SK-N-MC (cell line): ENCODE data around the gene GP1BB.

Source experiments
- DNase-seq: peaks from one replicate; pipeline ENCODE4 v3.0.0-alpha.2; 2011; ENCODE audit warnings: low read depth, low spot score
- H3K27ac ChIP-seq: fragments of 200-600 bp; sonication (generic); 2 replicates; pipeline ENCODE4 v1.5.1; 2016; ENCODE audit warnings: mixed run types
- H3K36me3 ChIP-seq: fragments of 200-600 bp; sonication (generic); 2 replicates; pipeline ENCODE4 v1.6.1; 2017; ENCODE audit warnings: antibody characterized with exemption, low read length, mixed read lengths; ENCODE audit not compliant: insufficient read depth
- H3K4me3 ChIP-seq: fragments of 200-600 bp; sonication (generic); 2 replicates; pipeline ENCODE4 v1.5.1; 2016
- H3K9ac ChIP-seq: fragments of 200-600 bp; sonication (generic); 2 replicates; pipeline ENCODE4 v1.8.0; 2017; ENCODE audit warnings: mixed run types, mixed read lengths; ENCODE audit not compliant: insufficient read length
- H3K9me3 ChIP-seq: fragments of 200-600 bp; sonication (generic); 2 replicates; pipeline ENCODE4 v1.6.1; 2017; ENCODE audit warnings: low read depth, mild to moderate bottlenecking, antibody characterized with exemption, low read length, moderate library complexity, mixed read lengths
- EZH2 ChIP-seq: fragments of 200-600 bp; sonication (generic); IDR thresholded peaks from one replicate; pipeline ENCODE4 v1.6.1; 2017; ENCODE audit warnings: antibody characterized with exemption
- FOXP2 ChIP-seq: optimal IDR thresholded peaks from 2 replicates; pipeline ENCODE3; 2011; ENCODE audit warnings: mild to moderate bottlenecking, moderate library complexity; ENCODE audit not compliant: insufficient read depth; ENCODE audit errors: extremely low read length, control extremely low read depth
- POLR2AphosphoS5 ChIP-seq: IDR thresholded peaks from 2 replicates; pipeline ENCODE4 v1.6.1; 2012; ENCODE audit warnings: mild to moderate bottlenecking, low read depth, low read length, borderline replicate concordance

GP1BB gene

GRCh38 chr22:19734837-19735382 is 11.6 kb downstream of the GP1BB start:
- Histone ChIP-seq H3K9ac (no peak overlapping the region), H3K9me3 (no peaks in the 10 kb centered on the region), H3K27ac (no peak overlapping the region), H3K4me3 (no peak overlapping the region), H3K36me3 (no peaks in the 10 kb centered on the region)
- no peak for DNase-seq
- TF ChIP-seq POLR2AphosphoS5: no peak
- no peak for TF ChIP-seq EZH2

- Histone ChIP-seq H3K27ac (no peak overlapping the region), H3K9me3 (no peaks in the 10 kb centered on the region), H3K9ac (no peak overlapping the region), H3K4me3 (no peak overlapping the region), H3K36me3 (no peaks in the 10 kb centered on the region)
- no peak for TF ChIP-seq EZH2
- TF ChIP-seq POLR2AphosphoS5: no peak
- TF ChIP-seq FOXP2: no peak
- DNase-seq: no peak
Observed at GRCh38 chr22:19735665-19736510, 12.5 kb downstream of the GP1BB start.

- no peaks in the 10 kb centered on the region for H3K9me3 ChIP-seq
- H3K4me3 ChIP-seq: no peak overlapping the region
- no peak for TF ChIP-seq FOXP2
- no peak for TF ChIP-seq POLR2AphosphoS5
- TF ChIP-seq EZH2: no peak
- no peak overlapping the region for H3K9ac ChIP-seq
- no peaks in the 10 kb centered on the region for H3K36me3 ChIP-seq
- DNase-seq: no peak
- H3K27ac ChIP-seq: no peak overlapping the region
Observed at GRCh38 chr22:19737846-19738663, 14.7 kb downstream of the GP1BB start.

GRCh38 chr22:19738664-19739447 is 15.5 kb downstream of the GP1BB start:
- Histone ChIP-seq H3K9me3 (no peaks in the 10 kb centered on the region), H3K36me3 (no peaks in the 10 kb centered on the region), H3K9ac (no peak overlapping the region), H3K4me3 (no peak overlapping the region), H3K27ac (no peak overlapping the region)
- DNase-seq: no peak
- TF ChIP-seq EZH2: no peak
- no peak for TF ChIP-seq POLR2AphosphoS5
- TF ChIP-seq FOXP2: no peak

GRCh38 chr22:19739448-19739895 is 16.1 kb downstream of the GP1BB start:
- TF ChIP-seq FOXP2: no peak
- TF ChIP-seq POLR2AphosphoS5: no peak
- no peak for TF ChIP-seq EZH2
- H3K27ac ChIP-seq: no peak overlapping the region
- H3K9ac ChIP-seq: no peak overlapping the region
- no peak overlapping the region for H3K4me3 ChIP-seq
- no peak for DNase-seq
- no peaks in the 10 kb centered on the region for H3K9me3 ChIP-seq
- H3K36me3 ChIP-seq: no peaks in the 10 kb centered on the region

- no peak for TF ChIP-seq POLR2AphosphoS5
- no peak for TF ChIP-seq FOXP2
- no peak for TF ChIP-seq EZH2
- Histone ChIP-seq H3K9me3 (no peaks in the 10 kb centered on the region), H3K27ac (no peak overlapping the region), H3K4me3 (no peak overlapping the region), H3K36me3 (no peaks in the 10 kb centered on the region), H3K9ac (no peak overlapping the region)
- no peak for DNase-seq
Observed at GRCh38 chr22:19739911-19740449, 16.6 kb downstream of the GP1BB start.

GRCh38 chr22:19740586-19740985 is 17.2 kb downstream of the GP1BB start:
- H3K9me3 ChIP-seq: no peaks in the 10 kb centered on the region
- no peak overlapping the region for H3K27ac ChIP-seq
- TF ChIP-seq POLR2AphosphoS5 (no peak), EZH2 (no peak), FOXP2 (no peak)
- no peaks in the 10 kb centered on the region for H3K36me3 ChIP-seq
- no peak for DNase-seq
- no peak overlapping the region for H3K9ac ChIP-seq
- no peak overlapping the region for H3K4me3 ChIP-seq
